Upper lobe of left lung (tissue), 6 donors: ENCODE data around the gene KCNJ1. TPM values are rescaled to one million over a fixed set of nuclear protein-coding genes. Genes with fewer than 3 reads are reported as not detected.
A peak's percentile ranks its signal among the peaks of the same experiment; 100 is the strongest.

Experiments
- ATAC-seq, 2 donors: fragments of 200-7000 bp; cut with Tn5 transposase; one replicate each; pipeline ENCODE4 v1.9.1; 2022; ENCODE audit warnings: mild to moderate bottlenecking in 2 of 2, moderate library complexity in 2 of 2; ENCODE audit not compliant: low FRiP score in 2 of 2
- DNase-seq, 2 donors: peaks; one replicate each; pipeline ENCODE4 v3.0.0-alpha.2; 2019 to 2020
- H3K27ac ChIP-seq, 4 donors: fragments of 200-600 bp; sonication (generic); one replicate each; pipeline ENCODE4 v1.5.1; 2016 to 2019
- H3K27me3 ChIP-seq, 4 donors: fragments of 200-600 bp; sonication (generic); one replicate each; pipeline ENCODE4 v1.5.1; 2017 to 2019
- H3K36me3 ChIP-seq, 4 donors: fragments of 200-600 bp; sonication (generic); one replicate each; pipeline ENCODE4 v1.5.1; 2016 to 2019
- H3K4me1 ChIP-seq, 4 donors: fragments of 200-600 bp; sonication (generic); one replicate each; pipeline ENCODE4 v1.5.1; 2018 to 2019
- H3K4me3 ChIP-seq, 4 donors: fragments of 200-600 bp; sonication (generic); one replicate each; pipeline ENCODE4 v1.5.1; 2017 to 2019; ENCODE audit warnings: mild to moderate bottlenecking in 2 of 4, moderate library complexity in 1 of 4
- H3K9me3 ChIP-seq, 4 donors: fragments of 200-600 bp; sonication (generic); one replicate each; pipeline ENCODE4 v1.5.1; 2018 to 2019
- EP300 ChIP-seq, 4 donors: sonication (generic); formaldehyde crosslinking; IDR thresholded peaks; one replicate each; pipeline ENCODE4 v1.5.1; 2017; ENCODE audit warnings: antibody characterized with exemption in 4 of 4, control low read depth in 2 of 4
- POLR2A ChIP-seq, 4 donors: fragments of 450-650 bp; IDR thresholded peaks; one replicate each; pipeline ENCODE4 v1.5.1; 2016 to 2017; ENCODE audit warnings: antibody characterized with exemption in 4 of 4, mild to moderate bottlenecking in 2 of 4
- POLR2AphosphoS5 ChIP-seq, 2 donors: sonication (generic); formaldehyde crosslinking; IDR thresholded peaks; one replicate each; pipeline ENCODE4 v1.5.1; 2017; ENCODE audit warnings: antibody characterized with exemption in 2 of 2
- WGBS, 2 donors: methylation state at CpG; one replicate each; pipeline ENCODE4 v1.1.5; 2017 to 2018; 5-methylcytosine and 5-hydroxymethylcytosine counted together
- total RNA-seq, 6 donors: library from RNA; depleted of rRNA in 4 of 6; stranded (reverse); fragments of >200 nt in 4 of 6; gene quantifications; one replicate each; pipeline versions ENCODE4 v1.1.0 to v1.2.1, GENCODE V29; 2016 to 2021
- TF ChIP-seq, protein P1 (sequence below), 6 experiments: fragments of 450-650 bp in 4 of 6; fragments of 200-600 bp in 2 of 6; sonication (generic) in 2 of 6; IDR thresholded peaks; one replicate each; pipeline ENCODE4 v1.5.1; 2016 to 2019; ENCODE audit warnings: antibody characterized with exemption in 6 of 6
- donor health status: DM: no; HTN: no; CAD: no; lungs with moderate emphysema.
- donor health status: DM: no; HTN: yes; CAD: no; lungs with severe emphysema.

The KCNJ1 gene
- total RNA-seq, 6 donors from 2014 or later: 0.15 to 0.59 (median 0.20) TPM; not detected in 3

DNA sequence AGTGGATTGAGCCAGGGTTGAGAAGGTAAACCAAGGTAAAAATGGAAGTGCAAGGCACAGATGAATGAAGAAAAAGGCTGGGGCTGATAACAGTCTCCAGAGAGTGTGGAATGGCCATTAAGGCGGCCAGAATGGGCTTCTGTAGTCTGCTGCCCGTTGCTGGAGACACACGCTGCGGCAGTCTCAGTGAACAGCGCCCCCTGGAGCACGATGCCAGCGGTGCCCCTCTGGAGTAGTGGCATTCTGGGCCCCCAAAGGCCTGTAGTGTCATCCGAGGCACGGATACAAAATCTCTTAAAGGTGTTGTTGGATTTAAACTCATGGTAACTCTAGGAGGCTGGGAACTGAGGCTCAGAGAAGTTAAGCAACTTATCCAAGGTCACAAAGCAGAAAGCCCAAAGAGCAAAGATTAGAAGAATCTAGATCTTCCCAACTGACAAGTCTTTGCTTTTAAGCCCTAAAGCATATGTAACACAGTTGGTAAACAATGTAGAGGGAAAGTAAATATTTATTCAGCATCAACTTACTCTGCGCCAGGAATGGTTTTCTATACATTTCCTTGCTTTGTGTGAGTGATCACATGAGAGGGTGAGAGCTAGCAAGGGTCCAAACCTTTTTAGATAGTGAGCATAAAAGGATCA, 18.2 kb downstream of the KCNJ1 start:
- peak in 1 of 2 donors; percentile 60 for ATAC-seq
- DNase-seq: peak; percentile 55 to 88
- H3K27ac ChIP-seq: no peak overlapping the region

DNA sequence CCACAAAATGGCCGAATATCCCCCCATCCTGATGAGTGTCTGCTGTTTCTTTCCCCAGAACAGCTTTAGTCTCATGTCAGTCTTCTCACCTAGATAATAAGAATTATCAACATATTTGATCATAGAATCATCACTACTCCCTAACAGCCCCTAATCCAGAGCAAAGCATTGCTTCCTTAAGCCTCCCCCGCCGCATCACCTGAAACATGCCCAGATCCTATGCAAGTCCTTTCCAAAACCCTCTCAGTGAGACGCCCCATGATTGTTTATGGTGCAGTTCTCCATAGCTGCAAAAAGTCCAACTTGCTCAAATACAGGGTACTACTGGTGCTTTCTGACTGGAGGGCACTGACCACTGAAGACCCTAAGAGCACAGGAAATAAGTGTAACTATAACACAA, 20.1 kb downstream of the KCNJ1 start:
- H3K9me3 ChIP-seq: no peaks in the 10 kb centered on the region
- no peak for ATAC-seq
- peaks cover 0 to 15% (median 7%) of the 10 kb centered on the region in 4 donors for H3K4me1 ChIP-seq
- no peaks in the 10 kb centered on the region for H3K36me3 ChIP-seq
- no peak overlapping the region for H3K27ac ChIP-seq
- WGBS, 2 donors: 80 to 93% methylated on average over 4 of the region's 4 CpGs
- TF ChIP-seq, protein P1, sequence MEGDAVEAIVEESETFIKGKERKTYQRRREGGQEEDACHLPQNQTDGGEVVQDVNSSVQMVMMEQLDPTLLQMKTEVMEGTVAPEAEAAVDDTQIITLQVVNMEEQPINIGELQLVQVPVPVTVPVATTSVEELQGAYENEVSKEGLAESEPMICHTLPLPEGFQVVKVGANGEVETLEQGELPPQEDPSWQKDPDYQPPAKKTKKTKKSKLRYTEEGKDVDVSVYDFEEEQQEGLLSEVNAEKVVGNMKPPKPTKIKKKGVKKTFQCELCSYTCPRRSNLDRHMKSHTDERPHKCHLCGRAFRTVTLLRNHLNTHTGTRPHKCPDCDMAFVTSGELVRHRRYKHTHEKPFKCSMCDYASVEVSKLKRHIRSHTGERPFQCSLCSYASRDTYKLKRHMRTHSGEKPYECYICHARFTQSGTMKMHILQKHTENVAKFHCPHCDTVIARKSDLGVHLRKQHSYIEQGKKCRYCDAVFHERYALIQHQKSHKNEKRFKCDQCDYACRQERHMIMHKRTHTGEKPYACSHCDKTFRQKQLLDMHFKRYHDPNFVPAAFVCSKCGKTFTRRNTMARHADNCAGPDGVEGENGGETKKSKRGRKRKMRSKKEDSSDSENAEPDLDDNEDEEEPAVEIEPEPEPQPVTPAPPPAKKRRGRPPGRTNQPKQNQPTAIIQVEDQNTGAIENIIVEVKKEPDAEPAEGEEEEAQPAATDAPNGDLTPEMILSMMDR (IDR thresholded peaks at IDR 0.05): no peak
- TF ChIP-seq EP300 (IDR thresholded peaks at IDR 0.05) (no peak), POLR2AphosphoS5 (IDR thresholded peaks at IDR 0.05) (no peak), POLR2A (IDR thresholded peaks at IDR 0.05) (no peak)
- no peak overlapping the region for H3K4me3 ChIP-seq
- DNase-seq: no peak
- no peaks in the 10 kb centered on the region for H3K27me3 ChIP-seq

More for the DNA sequence above, 18.2 kb downstream of the KCNJ1 start:
- H3K27me3 ChIP-seq: no peaks in the 10 kb centered on the region
- no peak overlapping the region for H3K4me3 ChIP-seq
- H3K36me3 ChIP-seq: no peaks in the 10 kb centered on the region
- WGBS, 2 donors: 28 to 35% methylated on average over 10 of the region's 10 CpGs
- H3K4me1 ChIP-seq: peaks cover 0 to 6% (median 0%) of the 10 kb centered on the region in 4 donors
- TF ChIP-seq POLR2A (IDR thresholded peaks at IDR 0.05) (no peak), POLR2AphosphoS5 (IDR thresholded peaks at IDR 0.05) (no peak), EP300 (IDR thresholded peaks at IDR 0.05) (no peak)
- TF ChIP-seq, protein P1 (IDR thresholded peaks at IDR 0.05): peak; percentile 64 to 80 (median 72)
- no peaks in the 10 kb centered on the region for H3K9me3 ChIP-seq

DNA sequence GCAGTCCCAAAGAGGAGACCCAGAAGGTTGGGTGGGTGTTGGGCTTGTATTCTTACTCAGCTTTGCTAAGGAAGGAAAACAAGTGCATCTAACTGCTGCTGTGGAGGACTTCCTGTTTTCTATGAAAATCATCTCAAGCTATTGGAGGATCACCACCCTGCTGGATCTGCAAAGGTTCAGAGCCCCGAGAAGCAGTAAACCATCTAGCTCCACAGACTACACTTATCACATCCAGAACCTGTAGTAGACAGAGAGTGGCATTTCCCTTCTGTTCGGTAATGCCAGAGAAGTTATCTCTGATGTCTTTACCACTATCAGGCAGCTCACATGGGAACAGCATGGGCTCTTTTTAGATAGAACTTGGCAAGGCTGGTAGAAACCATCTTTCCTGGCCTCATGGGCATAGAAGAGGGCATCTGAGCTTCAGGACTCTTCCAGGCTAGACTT, 21.7 kb downstream of the KCNJ1 start:
- Histone ChIP-seq H3K4me1 (peaks cover 0 to 15% (median 7%) of the 10 kb centered on the region in 4 donors), H3K27ac (no peak overlapping the region), H3K36me3 (no peaks in the 10 kb centered on the region), H3K9me3 (no peaks in the 10 kb centered on the region), H3K4me3 (no peak overlapping the region), H3K27me3 (no peaks in the 10 kb centered on the region)
- DNase-seq (no peak), ATAC-seq (no peak)
- WGBS, 2 donors: 48 to 50% methylated on average over 2 of the region's 2 CpGs
- TF ChIP-seq POLR2A (IDR thresholded peaks at IDR 0.05): no peak
- no peak for TF ChIP-seq POLR2AphosphoS5 (IDR thresholded peaks at IDR 0.05)
- TF ChIP-seq EP300 (IDR thresholded peaks at IDR 0.05): no peak
- TF ChIP-seq, protein P1 (IDR thresholded peaks at IDR 0.05): no peak

DNA sequence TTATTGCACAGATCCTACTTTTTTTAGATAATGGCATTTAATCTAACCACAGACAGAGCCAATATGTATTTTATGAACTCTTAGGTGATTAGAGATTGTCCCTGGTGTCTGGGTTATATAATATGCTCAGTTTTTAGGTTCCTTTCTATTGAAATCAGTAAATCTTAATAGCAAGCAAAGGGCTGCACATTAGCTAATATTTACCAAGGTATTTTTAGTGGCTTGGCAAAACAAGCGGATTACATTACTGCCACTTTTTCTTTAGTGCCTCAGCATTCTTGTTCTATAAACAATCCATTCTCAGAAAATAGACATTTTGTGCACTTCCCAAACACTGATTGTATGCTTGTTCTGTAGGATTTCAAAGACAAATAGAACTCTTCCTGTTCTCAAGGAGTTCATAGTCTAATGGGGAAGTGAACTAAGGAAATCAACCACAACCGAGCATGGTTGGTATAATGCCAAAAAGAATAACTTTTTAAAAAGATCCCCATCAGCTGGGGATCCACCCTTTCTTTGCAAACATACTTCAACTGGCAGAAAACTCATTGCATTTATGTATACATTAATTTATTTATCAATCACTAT, 23.8 kb downstream of the KCNJ1 start:
- 36 to 47% methylated on average over 2 of the region's 2 CpGs for WGBS, 2 donors
- TF ChIP-seq, protein P1 (IDR thresholded peaks at IDR 0.05): no peak
- TF ChIP-seq POLR2AphosphoS5 (IDR thresholded peaks at IDR 0.05) (no peak), EP300 (IDR thresholded peaks at IDR 0.05) (no peak), POLR2A (IDR thresholded peaks at IDR 0.05) (no peak)
- H3K9me3 ChIP-seq: no peaks in the 10 kb centered on the region
- no peak for DNase-seq
- H3K4me3 ChIP-seq: no peak overlapping the region
- H3K4me1 ChIP-seq: peaks cover under 1 to 15% (median 8%) of the 10 kb centered on the region in 4 donors
- peak overlapping the region in 1 of 4 donors; percentile 23 for H3K27ac ChIP-seq
- H3K27me3 ChIP-seq: no peaks in the 10 kb centered on the region
- no peaks in the 10 kb centered on the region for H3K36me3 ChIP-seq
- no peak for ATAC-seq
